ENCODE results near the gene SVBP.
"Not testable (repeated sequence)": the region's sequence is repeated elsewhere in the genome, so short reads cannot be mapped to it uniquely, and the experiment has no call there.

The SVBP gene

GRCh38 chr1:42816585-42817439, at the start of gene SVBP, which contains the start of gene ERMAP:
SVBP (minus strand) TSS chr1:42817397; CDS start chr1:42816544, 853 bp downstream.
ERMAP (plus strand) TSS chr1:42817122; CDS start chr1:42830449, 13,327 bp downstream.
- DNase-seq (ENCODE audit: low read depth) = peak; percentile 97

GRCh38 chr1:42866549-42866948, 49.4 kb upstream of the SVBP start:
- no peak for DNase-seq (ENCODE audit: low read depth)

- DNase-seq (ENCODE audit: low read depth) = no peak
Measured at GRCh38 chr1:42861014-42861399, 43.8 kb upstream of the SVBP start.

- DNase-seq (ENCODE audit: low read depth) = no peak
Measured at GRCh38 chr1:42860339-42861013, 43.3 kb upstream of the SVBP start.

- not testable (repeated sequence) for DNase-seq (ENCODE audit: low read depth)
Measured at GRCh38 chr1:42859366-42859765, 42.2 kb upstream of the SVBP start.

- not testable (repeated sequence) for DNase-seq (ENCODE audit: low read depth)
Measured at GRCh38 chr1:42856554-42856953, 39.4 kb upstream of the SVBP start.

GRCh38 chr1:42853116-42853884, 36.1 kb upstream of the SVBP start:
- no peak for DNase-seq (ENCODE audit: low read depth)

- DNase-seq (ENCODE audit: low read depth) = no peak
Measured at GRCh38 chr1:42852608-42852980, 35.4 kb upstream of the SVBP start.

GRCh38 chr1:42851960-42852607, 34.9 kb upstream of the SVBP start:
- DNase-seq (ENCODE audit: low read depth) = no peak

GRCh38 chr1:42851420-42851819, 34.2 kb upstream of the SVBP start:
- DNase-seq (ENCODE audit: low read depth) = no peak

GRCh38 chr1:42849944-42850343, 32.7 kb upstream of the SVBP start:
- DNase-seq (ENCODE audit: low read depth) = no peak

GRCh38 chr1:42848823-42849537, 31.8 kb upstream of the SVBP start:
- DNase-seq (ENCODE audit: low read depth) = no peak

GRCh38 chr1:42847721-42848460, 30.7 kb upstream of the SVBP start:
- DNase-seq (ENCODE audit: low read depth) = no peak

GRCh38 chr1:42847111-42847595, 30.0 kb upstream of the SVBP start:
- DNase-seq (ENCODE audit: low read depth) = no peak

GRCh38 chr1:42846257-42847110, 29.3 kb upstream of the SVBP start, which contains the start of gene ZNF691:
ZNF691 (plus strand) TSS chr1:42846613; CDS start chr1:42849659, 3,046 bp downstream.
- DNase-seq (ENCODE audit: low read depth) = peak; percentile 55

GRCh38 chr1:42845866-42846256, 28.7 kb upstream of the SVBP start:
- DNase-seq (ENCODE audit: low read depth) = no peak

- no peak for DNase-seq (ENCODE audit: low read depth)
Measured at GRCh38 chr1:42845193-42845592, 28.0 kb upstream of the SVBP start.

GRCh38 chr1:42844592-42845140, 27.5 kb upstream of the SVBP start:
- DNase-seq (ENCODE audit: low read depth) = no peak

Measured in stimulated activated CD8-positive, alpha-beta memory T cell treated with anti-CD3 and anti-CD28 coated beads, Interleukin-15, amount 100 ng/mL, for 24 hours (primary cell).